Measurements from ENCODE around the gene TRAPPC2B. TPM values are rescaled to one million over a fixed set of nuclear protein-coding genes. Genes with fewer than 3 reads are reported as not detected.
A peak's percentile ranks its signal among the peaks of the same experiment; 100 is the strongest.
"Not testable (repeated sequence)": the region's sequence is repeated elsewhere in the genome, so short reads cannot be mapped to it uniquely, and the experiment has no call there.

The TRAPPC2B gene
- total RNA-seq, 1 donor from 2014 or later = 4.1 TPM

- peak within 1 kb of the TSS; percentile 91 for H3K27ac Mint-ChIP-seq
- H3K36me3 Mint-ChIP-seq (ENCODE audit: low read depth) = peaks cover 53% of the 10 kb centered on the region
- peak within 1 kb of the TSS; percentile 93 for H3K4me3 Mint-ChIP-seq
- intact Hi-C loops (cut with micrococcal nuclease) = loop anchor here (1.0 kb wide), 5 partner anchors 12 to 111 kb away; partner anchors contain the start of genes TRAPPC2B, ZNF460, ZNF543 and ZNF547
- peak; percentile 96 for DNase-seq
- peaks cover 41% of the 10 kb centered on the region for H3K9me3 Mint-ChIP-seq
- H3K4me1 Mint-ChIP-seq = peaks cover 29% of the 10 kb centered on the region
- H3K27me3 Mint-ChIP-seq = no peaks in the 10 kb centered on the region
Observed at GRCh38 chr19:57350877-57351805, 12.2 kb upstream of the TRAPPC2B start, which contains the start of gene ZNF304. Gene ZNF304 (plus strand): TSS chr19:57351271. CDS start chr19:57351665, 394 bp downstream.

GRCh38 chr19:57351867-57352266 lies 11.5 kb upstream of the TRAPPC2B start:
- peak overlapping the region; percentile 91 for H3K27ac Mint-ChIP-seq
- peak overlapping the region; percentile 93 for H3K4me3 Mint-ChIP-seq
- intact Hi-C loops (cut with micrococcal nuclease) = loop anchor here (1.0 kb wide), 5 partner anchors 11 to 112 kb away; partner anchors contain the start of genes TRAPPC2B, ZNF460, ZNF543 and ZNF547
- peaks cover 40% of the 10 kb centered on the region for H3K9me3 Mint-ChIP-seq
- peaks cover 29% of the 10 kb centered on the region for H3K4me1 Mint-ChIP-seq
- H3K27me3 Mint-ChIP-seq = no peaks in the 10 kb centered on the region
- no peak for DNase-seq
- peaks cover 60% of the 10 kb centered on the region for H3K36me3 Mint-ChIP-seq (ENCODE audit: low read depth)

- no peak for DNase-seq
- no peak overlapping the region for H3K4me3 Mint-ChIP-seq
- intact Hi-C loops (cut with micrococcal nuclease) = no loop called here
- H3K9me3 Mint-ChIP-seq = peaks cover 48% of the 10 kb centered on the region
- H3K4me1 Mint-ChIP-seq = peaks cover 22% of the 10 kb centered on the region
- peaks cover 85% of the 10 kb centered on the region for H3K36me3 Mint-ChIP-seq (ENCODE audit: low read depth)
- no peaks in the 10 kb centered on the region for H3K27me3 Mint-ChIP-seq
- H3K27ac Mint-ChIP-seq = no peak overlapping the region
Observed at GRCh38 chr19:57355916-57356315, 7.4 kb upstream of the TRAPPC2B start.

DNA sequence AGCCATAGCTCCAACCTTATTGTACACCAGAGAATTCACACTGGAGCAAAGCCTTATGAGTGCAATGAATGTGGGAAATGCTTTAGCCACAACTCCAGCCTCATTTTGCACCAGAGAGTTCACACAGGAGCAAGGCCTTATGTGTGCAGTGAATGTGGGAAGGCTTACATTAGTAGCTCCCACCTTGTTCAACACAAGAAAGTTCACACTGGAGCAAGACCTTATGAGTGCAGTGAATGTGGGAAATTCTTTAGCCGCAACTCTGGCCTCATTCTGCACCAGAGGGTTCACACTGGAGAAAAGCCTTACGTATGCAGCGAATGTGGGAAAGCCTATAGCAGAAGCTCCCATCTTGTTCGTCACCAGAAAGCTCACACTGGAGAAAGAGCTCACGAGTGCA lies 5.9 kb upstream of the TRAPPC2B start:
- peaks cover 41% of the 10 kb centered on the region for H3K9me3 Mint-ChIP-seq
- no peak overlapping the region for H3K27ac Mint-ChIP-seq
- peaks cover 71% of the 10 kb centered on the region for H3K36me3 Mint-ChIP-seq (ENCODE audit: low read depth)
- H3K4me3 Mint-ChIP-seq = no peak overlapping the region
- H3K27me3 Mint-ChIP-seq = no peaks in the 10 kb centered on the region
- H3K4me1 Mint-ChIP-seq = peaks cover 12% of the 10 kb centered on the region
- DNase-seq = no peak
- intact Hi-C loops (cut with micrococcal nuclease) = no loop called here

DNA sequence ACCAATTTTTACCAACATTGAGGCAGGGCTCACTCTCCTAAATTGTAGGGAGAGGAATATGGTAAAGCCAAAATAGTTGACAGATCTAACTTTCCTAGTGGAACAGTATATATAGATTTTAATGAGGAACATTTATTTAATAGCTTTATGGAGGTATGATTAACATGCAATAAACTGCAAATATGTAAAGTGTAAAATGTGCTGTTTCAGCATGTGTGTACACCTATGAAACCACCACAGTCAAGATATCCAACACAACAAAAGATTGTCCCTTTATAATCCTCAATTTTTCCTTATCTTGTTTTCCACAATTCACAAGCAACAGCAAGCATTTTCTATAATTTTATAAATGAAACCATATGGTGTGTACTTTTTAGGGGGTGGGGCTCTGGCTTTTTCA lies 4.1 kb upstream of the TRAPPC2B start:
- H3K27me3 Mint-ChIP-seq = peaks cover 3% of the 10 kb centered on the region
- H3K36me3 Mint-ChIP-seq (ENCODE audit: low read depth) = peaks cover 66% of the 10 kb centered on the region
- H3K27ac Mint-ChIP-seq = no peak overlapping the region
- intact Hi-C loops (cut with micrococcal nuclease) = no loop called here
- peaks cover 14% of the 10 kb centered on the region for H3K4me1 Mint-ChIP-seq
- DNase-seq = no peak
- H3K4me3 Mint-ChIP-seq = no peak overlapping the region
- H3K9me3 Mint-ChIP-seq = peaks cover 41% of the 10 kb centered on the region

DNA sequence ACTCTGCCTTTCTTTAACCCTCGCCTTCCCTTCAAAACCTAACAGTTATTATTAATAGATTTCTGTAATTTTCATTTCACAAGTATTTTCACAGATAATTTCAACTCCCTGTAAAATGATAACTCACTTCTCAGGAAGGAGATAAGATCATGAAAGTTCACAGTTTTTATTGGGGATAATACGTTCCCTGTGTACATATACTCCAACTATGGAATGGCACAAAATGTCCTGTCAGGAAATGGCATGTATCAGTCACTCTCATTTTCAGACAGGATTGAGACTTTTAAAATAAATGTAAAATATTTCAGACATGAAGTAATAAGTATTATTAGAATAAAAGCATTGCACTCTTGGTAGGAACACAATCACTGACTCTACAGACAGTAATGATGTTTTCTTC lies 932 bp upstream of the TRAPPC2B start:
- no peak for DNase-seq
- Mint-ChIP-seq H3K27ac (peak overlapping the region; percentile 92), H3K27me3 (peaks cover 3% of the 10 kb centered on the region), H3K9me3 (peaks cover 21% of the 10 kb centered on the region), H3K4me1 (peaks cover 14% of the 10 kb centered on the region), H3K4me3 (no peak overlapping the region), H3K36me3 (ENCODE audit: low read depth) (peaks cover 43% of the 10 kb centered on the region)
- intact Hi-C loops (cut with micrococcal nuclease) = loop anchor here (2.0 to 5.0 kb wide), 2 partner anchors 72 to 1220 kb away; partner anchors contain the start of genes ZNF444 and ZNF749

DNA sequence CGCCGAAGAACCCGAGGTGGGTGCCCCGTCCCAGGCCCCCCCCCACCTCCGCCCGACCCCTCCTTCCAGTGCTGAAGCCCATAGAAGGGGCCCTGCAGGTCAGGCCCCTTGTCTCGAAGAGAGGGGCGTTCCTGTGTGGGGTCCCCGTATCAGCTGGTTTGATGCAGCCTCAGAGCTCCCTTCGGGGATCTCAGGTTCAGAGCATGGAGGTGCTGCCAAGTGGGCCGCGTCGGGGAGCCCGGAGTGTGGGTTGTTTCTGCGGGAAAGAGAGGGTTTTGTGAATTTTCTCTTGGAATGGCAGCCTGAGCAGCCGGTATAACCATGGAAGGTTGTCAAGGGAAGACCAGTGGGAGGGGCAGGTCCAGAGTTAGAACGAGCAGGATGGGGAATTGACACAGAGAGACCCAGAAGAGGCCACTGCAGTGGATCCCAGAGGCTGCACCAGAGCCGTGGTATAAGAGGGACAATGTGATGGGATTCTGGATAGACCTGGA lies 384 bp downstream of the TRAPPC2B start:
- H3K4me1 Mint-ChIP-seq = peaks cover 14% of the 10 kb centered on the region
- peak overlapping the region; percentile 92 for H3K27ac Mint-ChIP-seq
- H3K9me3 Mint-ChIP-seq = peaks cover 27% of the 10 kb centered on the region
- no peak for DNase-seq
- H3K36me3 Mint-ChIP-seq (ENCODE audit: low read depth) = peaks cover 31% of the 10 kb centered on the region
- H3K27me3 Mint-ChIP-seq = peaks cover 3% of the 10 kb centered on the region
- H3K4me3 Mint-ChIP-seq = peak overlapping the region; percentile 87
- intact Hi-C loops (cut with micrococcal nuclease) = loop anchor here (1.0 to 5.0 kb wide), 9 partner anchors 12 to 1221 kb away; partner anchors contain the start of genes ZNF17, ZNF264, ZNF304 and ZNF444

- Mint-ChIP-seq H3K27ac (no peak overlapping the region), H3K4me3 (no peak overlapping the region), H3K36me3 (ENCODE audit: low read depth) (peaks cover 35% of the 10 kb centered on the region), H3K4me1 (peaks cover 14% of the 10 kb centered on the region), H3K27me3 (peaks cover 3% of the 10 kb centered on the region), H3K9me3 (peaks cover 27% of the 10 kb centered on the region)
- DNase-seq = no peak
- intact Hi-C loops (cut with micrococcal nuclease) = no loop called here
Observed at GRCh38 chr19:57366776-57367175, 3.4 kb downstream of the TRAPPC2B start.

- no peak for DNase-seq
- Mint-ChIP-seq H3K36me3 (ENCODE audit: low read depth) (peaks cover 70% of the 10 kb centered on the region), H3K4me3 (no peak overlapping the region), H3K27me3 (no peaks in the 10 kb centered on the region), H3K27ac (no peak overlapping the region), H3K9me3 (peaks cover 27% of the 10 kb centered on the region), H3K4me1 (no peaks in the 10 kb centered on the region)
- intact Hi-C loops (cut with micrococcal nuclease) = no loop called here
Observed at GRCh38 chr19:57374179-57374578, 10.8 kb downstream of the TRAPPC2B start.

- not testable (repeated sequence) for H3K27ac Mint-ChIP-seq
Observed at GRCh38 chr19:57374647-57375046, 11.3 kb downstream of the TRAPPC2B start.

DNA sequence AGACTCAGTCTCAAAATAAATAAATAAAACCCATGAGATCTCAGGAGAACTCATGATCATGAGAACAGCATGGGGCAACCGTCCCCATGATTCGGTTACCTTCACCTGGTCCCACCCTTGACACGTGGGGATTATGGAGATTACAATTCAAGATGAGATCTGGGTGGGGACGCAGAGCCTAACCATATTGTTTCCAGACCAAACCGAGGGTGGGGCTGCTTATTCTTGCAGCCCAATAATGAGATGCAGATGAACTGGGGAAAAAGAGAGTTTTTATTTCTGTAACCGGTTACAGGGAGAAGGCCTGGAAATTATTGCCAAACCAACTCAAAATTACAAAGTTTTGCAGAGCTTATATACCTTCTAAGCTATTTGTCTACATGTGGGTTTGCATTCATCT lies 12.8 kb downstream of the TRAPPC2B start:
- Mint-ChIP-seq H3K4me3 (no peak overlapping the region), H3K27me3 (no peaks in the 10 kb centered on the region), H3K36me3 (ENCODE audit: low read depth) (peaks cover 69% of the 10 kb centered on the region), H3K9me3 (peaks cover 33% of the 10 kb centered on the region), H3K27ac (no peak overlapping the region), H3K4me1 (no peaks in the 10 kb centered on the region)
- no peak for DNase-seq
- intact Hi-C loops (cut with micrococcal nuclease) = no loop called here

More at GRCh38 chr19:57374647-57375046, 11.3 kb downstream of the TRAPPC2B start:
- H3K4me1 Mint-ChIP-seq; intact Hi-C loops (cut with micrococcal nuclease); H3K27me3 Mint-ChIP-seq; DNase-seq; H3K4me3 Mint-ChIP-seq: not testable (repeated sequence)
- Mint-ChIP-seq H3K9me3 (peaks cover 27% of the 10 kb centered on the region), H3K36me3 (ENCODE audit: low read depth) (peaks cover 72% of the 10 kb centered on the region)

DNA sequence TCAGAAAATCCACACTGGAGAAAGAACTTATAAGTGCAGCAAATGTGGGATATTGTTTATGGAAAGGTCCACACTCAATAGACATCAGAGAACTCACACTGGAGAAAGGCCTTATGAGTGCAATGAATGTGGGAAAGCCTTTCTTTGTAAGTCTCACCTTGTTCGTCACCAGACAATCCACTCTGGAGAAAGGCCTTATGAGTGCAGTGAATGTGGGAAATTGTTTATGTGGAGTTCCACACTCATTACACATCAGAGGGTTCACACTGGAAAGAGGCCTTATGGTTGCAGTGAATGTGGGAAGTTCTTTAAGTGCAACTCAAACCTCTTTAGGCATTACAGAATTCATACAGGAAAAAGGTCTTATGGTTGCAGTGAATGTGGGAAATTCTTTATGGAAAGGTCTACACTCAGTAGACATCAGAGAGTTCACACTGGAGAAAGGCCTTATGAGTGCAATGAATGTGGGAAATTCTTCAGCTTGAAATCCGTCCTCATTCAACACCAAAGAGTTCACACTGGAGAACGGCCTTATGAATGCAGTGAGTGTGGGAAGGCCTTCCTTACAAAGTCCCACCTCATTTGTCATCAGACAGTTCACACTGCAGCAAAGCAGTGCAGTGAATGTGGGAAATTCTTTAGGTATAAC lies 14.3 kb downstream of the TRAPPC2B start:
- Mint-ChIP-seq H3K4me1 (no peaks in the 10 kb centered on the region), H3K4me3 (no peak overlapping the region), H3K36me3 (ENCODE audit: low read depth) (peaks cover 54% of the 10 kb centered on the region), H3K9me3 (peaks cover 26% of the 10 kb centered on the region), H3K27ac (no peak overlapping the region), H3K27me3 (no peaks in the 10 kb centered on the region)
- DNase-seq = no peak
- intact Hi-C loops (cut with micrococcal nuclease) = no loop called here

- Mint-ChIP-seq H3K9me3 (peaks cover 19% of the 10 kb centered on the region), H3K27ac (no peak overlapping the region), H3K4me3 (no peak overlapping the region), H3K4me1 (no peaks in the 10 kb centered on the region), H3K27me3 (no peaks in the 10 kb centered on the region), H3K36me3 (ENCODE audit: low read depth) (peaks cover 28% of the 10 kb centered on the region)
- intact Hi-C loops (cut with micrococcal nuclease) = no loop called here
- no peak for DNase-seq
Observed at GRCh38 chr19:57380923-57381322, 17.6 kb downstream of the TRAPPC2B start.

All from activated CD4-positive, alpha-beta T cell treated with anti-CD3 and anti-CD28 coated beads, Interleukin-2, amount 10 ng/mL, durations not matched to agents 24 days and 14 days (primary cell).